ENCODE measurements around the gene STAC2. TPM values are rescaled to one million over a fixed set of nuclear protein-coding genes. Genes with fewer than 3 reads are reported as not detected.

The STAC2 gene
- total and polyA plus RNA-seq, 2 of the 13 experiments (the other 11 are each of a cell fraction or from before 2014, with no cell fraction given): not detected

GRCh38 chr17:39231591-39232551 is 6.1 kb upstream of the STAC2 start (continued):
- TF ChIP-seq XRCC5 (optimal IDR thresholded peaks at IDR 0.05; ENCODE audit: low read length) (peak; percentile 89), ZNF556 (CRISPR knock-in tag; IDR thresholded peaks at IDR 0.05; ENCODE audit: borderline replicate concordance) (no peak), ZNF678 (CRISPR knock-in tag; IDR thresholded peaks at IDR 0.05) (no peak), SPEN (CRISPR knock-in tag; IDR thresholded peaks at IDR 0.05; ENCODE audit: low read depth) (no peak), PTBP1 (IDR thresholded peaks at IDR 0.05; ENCODE audit: low read depth, low read length, poor library complexity, severe bottlenecking) (no peak), KLF13 (CRISPR knock-in tag; IDR thresholded peaks at IDR 0.05) (no peak), ZZZ3 (CRISPR knock-in tag; IDR thresholded peaks at IDR 0.05; ENCODE audit: borderline replicate concordance) (no peak), PHF5A (CRISPR knock-in tag; IDR thresholded peaks at IDR 0.05; ENCODE audit: low read depth, unreplicated experiment) (no peak), TFAP4 (IDR thresholded peaks at IDR 0.05; ENCODE audit: borderline replicate concordance, low read depth) (peak; percentile 21; the same call in 1 of the 2 replicates), AHR (CRISPR knock-in tag; IDR thresholded peaks at IDR 0.05) (no peak), HDAC1 (CRISPR knock-in tag; IDR thresholded peaks at IDR 0.05) (no peak), NKX3-1 (CRISPR knock-in tag; IDR thresholded peaks at IDR 0.05) (no peak), ATF1 (CRISPR knock-in tag; IDR thresholded peaks at IDR 0.05) (no peak), ZNF609 (CRISPR knock-in tag; IDR thresholded peaks at IDR 0.05; ENCODE audit: borderline replicate concordance) (no peak), DR1 (CRISPR knock-in tag; IDR thresholded peaks at IDR 0.05) (no peak), CEBPG (CRISPR knock-in tag; IDR thresholded peaks at IDR 0.05) (no peak), GFI1 (CRISPR knock-in tag; IDR thresholded peaks at IDR 0.05; ENCODE audit: borderline replicate concordance) (no peak), MED8 (CRISPR knock-in tag; IDR thresholded peaks at IDR 0.05; ENCODE audit: insufficient replicate concordance) (no peak), PATZ1 (CRISPR knock-in tag; IDR thresholded peaks at IDR 0.05) (0 out of 2 replicates have a peak, but pooled peaks have one; percentile 15), ZNF879 (CRISPR knock-in tag; IDR thresholded peaks at IDR 0.05) (no peak), KLF15 (CRISPR knock-in tag; IDR thresholded peaks at IDR 0.05; ENCODE audit: borderline replicate concordance) (no peak), NFE2L2 (IDR thresholded peaks at IDR 0.05; ENCODE audit: low read length) (no peak), TAF1 (CRISPR knock-in tag; IDR thresholded peaks at IDR 0.05) (no peak)
